HepG2 (cell line): ENCODE data around the gene MLX. TPM values are rescaled to one million over a fixed set of nuclear protein-coding genes. Genes with fewer than 3 reads are reported as not detected.

Source experiments
- ATAC-seq: fragments of 200-7000 bp; cut with Tn5 transposase; 3 replicates; pipeline ENCODE4 v1.9.1; 2020; ENCODE audit warnings: mild to moderate bottlenecking, moderate library complexity
- BruUV-seq: library from RNA; stranded (reverse); fragments of 400-500 nt; replicated peaks from 2 replicates; lab custom pipeline; 2021; lab: Mats Ljungman, UMichigan
- CTCF ChIA-PET: fragments of 300-600 bp; formaldehyde crosslinking; extraction: SDS; loops from one replicate; lab custom pipeline; 2021; ENCODE audit warnings: low total read pairs, inconsistent platforms, low intra/inter-chr PET ratio; lab: Yijun Ruan, JAX
- POLR2A ChIA-PET: fragments of 350-600 bp; sonication (Branson Sonifier 250); formaldehyde crosslinking; loops from one replicate; lab custom pipeline; 2020; ENCODE audit warnings: antibody characterized with exemption, inconsistent platforms; lab: Yijun Ruan, JAX
- DNase-seq: peaks from one replicate; pipeline ENCODE4 v3.0.0-alpha.2; 2015; ENCODE audit warnings: low spot score
- FAIRE-seq: peaks from 3 replicates; lab custom pipeline; 2011; peaks lifted over from hg19 to GRCh38; lab: Jason Lieb, UNC
- H2AFZ ChIP-seq: one replicate; pipeline ENCODE4 v1.6.1; 2011; ENCODE audit warnings: low read length, inconsistent platforms
- H3K27ac ChIP-seq: fragments of 300-600 bp; 3 replicates; pipeline ENCODE4 v1.8.0; 2011; ENCODE audit warnings: mixed run types, mild to moderate bottlenecking, mixed read lengths, low read length, inconsistent platforms; ENCODE audit not compliant: insufficient read depth; ENCODE audit errors: extremely low read length
- H3K27me3 ChIP-seq, 2 experiments: fragments of 200-600 bp in 1 of 2; 2 replicates in 1 of 2; 3 replicates in 1 of 2; pipeline versions ENCODE4 v1.6.0 to v1.8.0; 2011; ENCODE audit warnings: low read length in 2 of 2, mild to moderate bottlenecking in 2 of 2, moderate library complexity in 2 of 2, inconsistent platforms in 1 of 2; ENCODE audit not compliant: insufficient read depth in 2 of 2, control insufficient read depth in 1 of 2
- H3K36me3 ChIP-seq, 2 experiments: fragments of 200-600 bp in 1 of 2; replicated peaks in 1 of 2; 2 replicates in 1 of 2; 3 replicates in 1 of 2; pipeline versions ENCODE4 v1.5.1 to v1.8.0; 2011; ENCODE audit warnings: low read length in 2 of 2, inconsistent platforms in 1 of 2; ENCODE audit not compliant: insufficient read depth in 2 of 2, control insufficient read depth in 1 of 2
- H3K4me1 ChIP-seq: 2 replicates; pipeline ENCODE4 v1.5.1; 2012; ENCODE audit warnings: low read length, inconsistent platforms; ENCODE audit not compliant: insufficient read depth
- H3K4me2 ChIP-seq: 2 replicates; pipeline ENCODE4 v1.6.0; 2011; ENCODE audit warnings: low read depth, low read length, inconsistent platforms
- H3K4me3 ChIP-seq, 3 experiments: fragments of 200-600 bp in 1 of 3; sonication (generic), shearing (Covaris generic) in 1 of 3; replicated peaks in 1 of 3; 2 replicates each; pipeline ENCODE4 v1.5.1; 2011 to 2016; ENCODE audit warnings: low read length in 3 of 3, inconsistent platforms in 2 of 3, low read depth in 2 of 3, mild to moderate bottlenecking in 2 of 3, control low read depth in 1 of 3, mixed read lengths in 1 of 3; ENCODE audit not compliant: insufficient read depth in 1 of 3
- H3K79me2 ChIP-seq: one replicate; pipeline ENCODE4 v1.6.1; 2011; ENCODE audit warnings: low read length, inconsistent platforms; ENCODE audit not compliant: insufficient read depth
- H3K9ac ChIP-seq: 2 replicates; pipeline ENCODE4 v1.6.0; 2011; ENCODE audit warnings: mild to moderate bottlenecking, low read depth, low read length, inconsistent platforms; ENCODE audit not compliant: insufficient read depth
- H3K9me3 ChIP-seq: 2 replicates; pipeline ENCODE4 v1.5.1; 2012; ENCODE audit warnings: mild to moderate bottlenecking, low read length
- H4K20me1 ChIP-seq: 2 replicates; pipeline ENCODE4 v1.6.0; 2011; ENCODE audit warnings: inconsistent platforms, mild to moderate bottlenecking, low read length, moderate library complexity; ENCODE audit not compliant: insufficient read depth
- CHD4 ChIP-seq: fragments of 200-600 bp; sonication (generic); IDR thresholded peaks from 2 replicates; pipeline ENCODE4 v1.7.0; 2017; ENCODE audit warnings: mild to moderate bottlenecking, low read length, borderline replicate concordance
- IKZF1 ChIP-seq: fragments of 450-650 bp; IDR thresholded peaks from 2 replicates; pipeline ENCODE4 v1.7.1; 2016
- KDM4B ChIP-seq: sonication (generic); formaldehyde crosslinking; IDR thresholded peaks from 2 replicates; pipeline ENCODE4 v1.4.0; 2020; ENCODE audit warnings: missing genetic modification reagents
- KLF9 ChIP-seq: IDR thresholded peaks from 2 replicates; pipeline ENCODE4 v1.6.1; 2016; ENCODE audit warnings: low read depth
- MEF2D ChIP-seq: sonication (generic); formaldehyde crosslinking; IDR thresholded peaks from 2 replicates; pipeline ENCODE4 v1.5.1; 2020; ENCODE audit warnings: mild to moderate bottlenecking, missing genetic modification reagents
- MIXL1 ChIP-seq: IDR thresholded peaks from 2 replicates; pipeline ENCODE4 v1.6.1; 2016
- NRL ChIP-seq: sonication (generic); formaldehyde crosslinking; IDR thresholded peaks from 2 replicates; pipeline ENCODE4 v1.5.0; 2020; ENCODE audit warnings: missing genetic modification reagents, mild to moderate bottlenecking, moderate library complexity, borderline replicate concordance
- PCBP1 ChIP-seq: fragments of 200-400 bp; formaldehyde crosslinking; IDR thresholded peaks from 2 replicates; pipeline ENCODE4 v1.6.1; 2017; ENCODE audit warnings: mild to moderate bottlenecking, low read depth, low read length, borderline replicate concordance
- RBM22 ChIP-seq: fragments of 200-400 bp; formaldehyde crosslinking; optimal IDR thresholded peaks from 2 replicates; pipeline ENCODE3; 2017; ENCODE audit warnings: mild to moderate bottlenecking, low read length, moderate library complexity
- RORA ChIP-seq: sonication (generic); formaldehyde crosslinking; IDR thresholded peaks from 2 replicates; pipeline ENCODE4 v1.5.0; 2020; ENCODE audit warnings: mild to moderate bottlenecking, missing genetic modification reagents, moderate library complexity
- SNRNP70 ChIP-seq: fragments of 200-400 bp; formaldehyde crosslinking; IDR thresholded peaks from 2 replicates; pipeline ENCODE4 v1.6.1; 2017; ENCODE audit warnings: mild to moderate bottlenecking, low read depth, low read length, moderate library complexity
- TBX2 ChIP-seq: sonication (generic); formaldehyde crosslinking; IDR thresholded peaks from 2 replicates; pipeline ENCODE4 v1.5.0; 2020; ENCODE audit warnings: missing genetic modification reagents, mild to moderate bottlenecking, borderline replicate concordance
- ZNF251 ChIP-seq: sonication (generic); formaldehyde crosslinking; IDR thresholded peaks from 2 replicates; pipeline ENCODE4 v1.9.0; 2021; ENCODE audit warnings: mild to moderate bottlenecking, missing genetic modification reagents
- ZNF253 ChIP-seq: sonication (generic); formaldehyde crosslinking; IDR thresholded peaks from 2 replicates; pipeline ENCODE4 v1.8.0; 2022; ENCODE audit warnings: mild to moderate bottlenecking, missing genetic modification reagents, borderline replicate concordance
- ZNF34 ChIP-seq: sonication (generic); formaldehyde crosslinking; IDR thresholded peaks from 2 replicates; pipeline ENCODE4 v1.4.0; 2020; ENCODE audit warnings: mild to moderate bottlenecking, missing genetic modification reagents, borderline replicate concordance
- ZNF614 ChIP-seq: IDR thresholded peaks from 2 replicates; pipeline ENCODE4 v1.6.1; 2018; ENCODE audit warnings: missing biosample characterization, missing genetic modification reagents, inconsistent platforms, borderline replicate concordance
- ZNF746 ChIP-seq: sonication (generic); formaldehyde crosslinking; IDR thresholded peaks from 2 replicates; pipeline ENCODE4 v1.8.0; 2022; ENCODE audit warnings: mild to moderate bottlenecking, missing genetic modification reagents
- WGBS: methylation state at CpG from one replicate; pipeline ENCODE4 v1.1.6; 2017; ENCODE audit warnings: low lambda C conversion rate; 5-methylcytosine and 5-hydroxymethylcytosine counted together
- in situ Hi-C: cut with HindIII; loops from 2 replicates; pipeline ENCODE4 v1.10.0; 2017; ENCODE audit warnings: low pct_unique_long_range_greater_than_20kb; ENCODE audit not compliant: extremely low pct_ligation_motif_present
- intact Hi-C: fragments of 100-400 bp; cut with micrococcal nuclease; formaldehyde crosslinking; loops from one replicate; pipeline ENCODE4 v1.10.0; 2022; ENCODE audit not compliant: unreplicated experiment
- polyA plus RNA-seq, 8 experiments: library from polyadenylated mRNA; depleted of rRNA in 3 of 8; stranded (reverse) in 7 of 8; unstranded in 1 of 8; fragments of >200 nt; fragmentation: Illumina TruSeq in 4 of 8; extraction: Trizol in 4 of 8; gene quantifications; 2 replicates each; pipeline versions ENCODE4 v1.2.1 to v1.2.3, GENCODE V29; 2011 to 2016; ENCODE audit warnings: low read depth in 4 of 8, missing spikeins in 1 of 8, mixed read lengths in 1 of 8; ENCODE audit not compliant: insufficient read depth in 1 of 8
- total RNA-seq, 5 experiments: library from RNA; depleted of rRNA; stranded (reverse); fragments of >200 nt; fragmentation: Illumina TruSeq; extraction: Trizol; gene quantifications; 2 replicates each; pipeline ENCODE4 v1.2.3, GENCODE V29; 2016; ENCODE audit warnings: low read depth in 1 of 5
- TF ChIP-seq, protein P1 (sequence below): IDR thresholded peaks from 2 replicates; pipeline ENCODE4 v1.6.1; 2012; ENCODE audit warnings: low read depth, low read length, improper control_type of control experiment
- TF ChIP-seq, protein P2 (sequence below): sonication (generic); formaldehyde crosslinking; IDR thresholded peaks from 2 replicates; pipeline ENCODE4 v1.5.0; 2020; ENCODE audit warnings: missing genetic modification reagents

The MLX gene
- total and polyA plus RNA-seq, 2 of the 13 experiments (the other 11 are each of a cell fraction or from before 2014, with no cell fraction given), result 38.9 to 74.4 TPM

DNA sequence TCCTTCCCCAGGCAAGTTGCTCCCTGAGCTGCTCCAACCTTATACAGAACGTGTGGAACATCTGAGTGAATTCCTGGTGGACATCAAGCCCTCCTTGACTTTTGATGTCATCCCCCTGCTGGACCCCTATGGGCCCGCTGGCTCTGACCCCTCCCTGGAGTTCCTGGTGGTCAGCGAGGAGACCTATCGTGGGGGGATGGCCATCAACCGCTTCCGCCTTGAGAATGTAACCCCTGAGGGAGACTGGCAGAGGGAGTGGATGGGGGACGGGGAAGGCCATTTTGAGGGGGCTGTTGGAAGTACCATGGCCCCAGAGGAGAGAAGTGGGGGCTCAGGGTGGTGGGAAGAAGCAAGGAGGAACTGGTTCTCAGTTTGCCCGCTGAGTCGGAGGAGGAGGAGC is 3.0 kb upstream of the MLX start (continued):
- no peak for TF ChIP-seq ZNF614 (CRISPR knock-in tag)
- TF ChIP-seq PCBP1, result 0 out of 2 replicates have a peak, but pooled peaks have one; percentile 50
- TF ChIP-seq ZNF746, result 0 out of 2 replicates have a peak, but pooled peaks have one; percentile 58
- TF ChIP-seq SNRNP70, result no peak
- no peak for TF ChIP-seq KLF9 (CRISPR knock-in tag)
- peak; percentile 11 for TF ChIP-seq RBM22
- TF ChIP-seq MEF2D (CRISPR knock-in tag), result no peak
- TF ChIP-seq, all 625 proteins: peak for 8

DNA sequence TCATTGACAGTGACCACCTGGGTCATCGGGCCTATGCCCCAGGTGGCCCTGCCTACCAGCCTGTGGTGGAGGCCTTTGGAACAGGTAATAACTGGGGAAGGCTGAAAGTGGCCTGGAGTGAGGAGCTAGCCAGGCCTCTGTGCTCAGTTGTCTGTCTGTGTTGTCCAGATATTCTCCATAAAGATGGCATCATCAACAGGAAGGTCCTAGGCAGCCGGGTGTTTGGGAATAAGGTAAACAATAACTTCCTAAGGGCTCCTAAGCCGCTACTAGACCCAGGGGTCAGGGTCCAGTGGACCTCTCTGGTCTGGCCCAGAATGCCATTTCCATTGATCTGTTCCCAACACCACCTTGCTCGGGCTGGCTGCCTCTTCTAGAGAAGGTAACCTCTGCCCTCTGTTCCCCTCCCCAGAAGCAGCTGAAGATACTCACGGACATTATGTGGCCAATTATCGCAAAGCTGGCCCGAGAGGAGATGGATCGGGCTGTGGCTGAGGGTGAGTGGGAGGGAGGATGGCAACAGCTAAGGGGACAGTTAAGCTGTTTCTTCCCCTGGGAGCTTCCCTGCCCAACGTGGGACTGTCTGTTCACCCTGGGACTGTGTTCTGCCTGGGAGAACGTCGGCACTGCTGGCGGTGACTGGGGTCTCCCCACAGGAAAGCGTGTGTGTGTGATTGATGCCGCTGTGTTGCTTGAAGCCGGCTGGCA is 1.9 kb upstream of the MLX start:
- in situ Hi-C loops, result no loop called here
- Histone ChIP-seq H3K36me3 (peaks cover 25 to 43% of the 10 kb centered on the region in 2 experiments), H3K4me1 (peaks cover 79% of the 10 kb centered on the region), H4K20me1 (no peaks in the 10 kb centered on the region), H3K4me2 (peak overlapping the region; percentile 82), H3K27me3 (no peaks in the 10 kb centered on the region; a peak in 1 of 5 replicates), H3K27ac (peak overlapping the region; percentile 91), H3K9me3 (no peaks in the 10 kb centered on the region), H3K4me3 (peak overlapping the region in 2 of 3 experiments; percentile 19 to 91; a peak in 4 of 6 replicates), H3K9ac (peak overlapping the region; percentile 94), H3K79me2 (peaks cover 42% of the 10 kb centered on the region), H2AFZ (no peak overlapping the region)
- no TSS peak for BruUV-seq
- ChIA-PET CTCF (no interaction called here), POLR2A (interaction anchor here (0.6 to 8.5 kb wide), 19 partner anchors 11 to 259 kb away, joined by 3 to 128 read pairs (median 6); partner anchors contain the start of genes BECN1, CAVIN1, CNTD1 and COA3)
- ATAC-seq (peak; percentile 54), DNase-seq (peak; percentile 85), FAIRE-seq (peak; percentile 60)
- WGBS, result 44% methylated on average over 14 of the region's 15 CpGs
- intact Hi-C loops, result no loop called here
- TF ChIP-seq MIXL1 (CRISPR knock-in tag) (peak; percentile 86; the same call in 1 of the 2 replicates), KDM4B (CRISPR knock-in tag) (peak; percentile 57; the same call in 1 of the 2 replicates), ZNF34 (CRISPR knock-in tag) (0 out of 2 replicates have a peak, but pooled peaks have one; percentile 22), ZNF746 (peak; percentile 29; the same call in 1 of the 2 replicates), IKZF1 (no peak), ZNF251 (CRISPR knock-in tag) (no peak), CHD4 (0 out of 2 replicates have a peak, but pooled peaks have one; percentile 37), RORA (CRISPR knock-in tag) (no peak), TBX2 (CRISPR knock-in tag) (peak; percentile 61), NRL (CRISPR knock-in tag) (0 out of 2 replicates have a peak, but pooled peaks have one; percentile 49), ZNF253 (CRISPR knock-in tag) (no peak)
- TF ChIP-seq, protein P1, sequence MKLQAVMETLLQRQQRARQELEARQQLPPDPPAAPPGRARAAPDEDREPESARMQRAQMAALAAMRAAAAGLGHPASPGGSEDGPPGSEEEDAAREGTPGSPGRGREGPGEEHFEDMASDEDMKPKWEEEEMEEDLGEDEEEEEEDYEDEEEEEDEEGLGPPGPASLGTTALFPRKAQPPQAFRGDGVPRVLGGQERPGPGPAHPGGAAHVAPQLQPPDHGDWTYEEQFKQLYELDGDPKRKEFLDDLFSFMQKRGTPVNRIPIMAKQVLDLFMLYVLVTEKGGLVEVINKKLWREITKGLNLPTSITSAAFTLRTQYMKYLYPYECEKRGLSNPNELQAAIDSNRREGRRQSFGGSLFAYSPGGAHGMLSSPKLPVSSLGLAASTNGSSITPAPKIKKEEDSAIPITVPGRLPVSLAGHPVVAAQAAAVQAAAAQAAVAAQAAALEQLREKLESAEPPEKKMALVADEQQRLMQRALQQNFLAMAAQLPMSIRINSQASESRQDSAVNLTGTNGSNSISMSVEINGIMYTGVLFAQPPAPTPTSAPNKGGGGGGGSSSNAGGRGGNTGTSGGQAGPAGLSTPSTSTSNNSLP, result peak; percentile 39; the same call in 1 of the 2 replicates
- TF ChIP-seq, protein P2, sequence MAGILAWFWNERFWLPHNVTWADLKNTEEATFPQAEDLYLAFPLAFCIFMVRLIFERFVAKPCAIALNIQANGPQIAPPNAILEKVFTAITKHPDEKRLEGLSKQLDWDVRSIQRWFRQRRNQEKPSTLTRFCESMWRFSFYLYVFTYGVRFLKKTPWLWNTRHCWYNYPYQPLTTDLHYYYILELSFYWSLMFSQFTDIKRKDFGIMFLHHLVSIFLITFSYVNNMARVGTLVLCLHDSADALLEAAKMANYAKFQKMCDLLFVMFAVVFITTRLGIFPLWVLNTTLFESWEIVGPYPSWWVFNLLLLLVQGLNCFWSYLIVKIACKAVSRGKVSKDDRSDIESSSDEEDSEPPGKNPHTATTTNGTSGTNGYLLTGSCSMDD, result no peak
